NCI-H2227 (cell line): Measurements from ENCODE around the gene IDI1.
"Not testable (repeated sequence)": the region's sequence is repeated elsewhere in the genome, so short reads cannot be mapped to it uniquely, and the experiment has no call there.

Experiments used
- DNase-seq: peaks from one replicate; lab custom pipeline; 2025; ENCODE audit not compliant: unreplicated experiment; lab: John Stamatoyannopoulos, UW

Gene IDI1

GRCh38 chr10:1036341-1036791 lies 12.6 kb downstream of the IDI1 start:
- no peak for DNase-seq

DNA sequence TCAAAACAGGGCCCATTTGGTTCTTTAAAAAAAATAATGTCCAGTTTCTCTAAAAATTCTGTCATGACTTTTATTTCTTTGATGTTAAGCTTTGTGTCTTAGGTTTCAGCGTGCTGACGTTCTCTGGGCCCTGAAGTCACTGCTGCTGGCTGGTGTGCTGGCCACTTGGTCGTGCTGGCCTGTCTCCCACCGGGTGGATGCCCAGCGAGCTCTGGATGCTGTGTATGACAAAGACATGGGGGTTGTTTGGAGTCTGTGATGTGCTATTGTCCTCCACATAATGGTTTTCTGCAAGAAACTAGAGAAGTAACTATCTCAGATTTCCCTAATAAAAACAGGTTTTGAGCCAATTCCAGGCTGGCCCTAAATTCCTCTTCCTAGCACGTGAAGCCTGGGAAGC lies 13.7 kb downstream of the IDI1 start:
- no peak for DNase-seq

DNA sequence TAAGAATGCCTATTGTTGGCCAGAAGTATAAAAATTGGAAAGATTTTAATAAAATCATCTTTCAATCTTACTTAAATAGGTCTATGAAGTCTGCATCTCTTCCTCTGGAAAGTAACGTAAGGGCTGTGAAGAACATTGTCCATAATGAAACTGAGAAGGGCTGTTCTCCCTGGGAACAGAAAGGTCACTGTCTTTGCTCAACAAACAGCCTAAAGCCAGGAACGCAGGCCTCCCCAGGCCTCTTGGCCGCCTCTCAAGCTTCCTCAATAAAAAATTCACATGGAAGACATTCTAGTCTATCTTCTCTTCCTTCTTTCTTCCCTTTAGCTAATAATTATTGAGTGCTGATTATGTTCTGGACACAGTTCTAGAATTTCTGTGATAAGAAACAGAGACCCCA lies 14.2 kb downstream of the IDI1 start:
- DNase-seq: no peak

DNA sequence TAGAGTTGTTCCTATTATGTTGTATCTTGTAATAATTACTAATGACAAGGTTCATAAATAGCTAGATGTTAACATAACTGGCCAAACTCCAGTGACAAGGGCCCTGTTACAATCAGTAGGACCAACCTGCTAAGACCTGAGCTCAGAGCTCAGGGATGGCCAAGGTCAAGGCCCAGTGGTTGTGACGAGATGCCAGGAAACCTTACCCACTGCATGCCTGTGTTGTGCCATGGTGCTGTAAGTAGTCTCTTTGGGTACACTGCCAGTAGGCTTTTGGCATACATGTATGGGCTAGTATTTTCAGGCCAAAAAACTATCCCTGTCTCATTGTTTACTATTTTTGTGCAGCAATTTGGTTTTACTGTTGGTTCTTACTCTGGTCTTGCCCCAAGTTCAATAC lies 15.3 kb downstream of the IDI1 start:
- DNase-seq: no peak

DNA sequence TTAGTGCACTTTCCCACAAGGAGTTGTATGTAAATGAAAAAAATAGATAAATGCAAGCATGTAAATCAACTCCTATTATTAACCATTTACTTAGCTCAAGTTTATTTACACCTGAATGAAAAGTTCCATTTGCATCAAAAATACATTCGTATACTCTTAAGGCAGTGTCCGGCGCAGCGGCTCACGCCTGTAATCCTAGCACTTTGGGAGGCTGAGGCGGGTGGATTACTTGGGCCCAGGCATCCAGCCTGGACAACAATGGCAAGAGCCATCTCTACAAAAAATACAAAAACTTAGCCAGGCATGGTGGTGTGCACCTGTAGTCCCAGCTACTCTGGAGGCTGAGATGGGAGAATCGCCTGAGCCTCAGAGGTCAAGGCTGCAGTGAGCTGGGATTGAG lies 19.1 kb downstream of the IDI1 start:
- no peak for DNase-seq

- DNase-seq: no peak
Observed at GRCh38 chr10:1026578-1026977, 22.3 kb downstream of the IDI1 start.

GRCh38 chr10:1025683-1026082 lies 23.2 kb downstream of the IDI1 start, which contains the start of gene IDI2:
TSS of gene IDI2 (minus strand) at chr10:1025859. CDS start at chr10:1024723, 1,136 bp downstream.
- no peak for DNase-seq

GRCh38 chr10:1024103-1024502 lies 24.8 kb downstream of the IDI1 start:
- no peak for DNase-seq

GRCh38 chr10:1022413-1022812 lies 26.5 kb downstream of the IDI1 start:
- DNase-seq: no peak

DNA sequence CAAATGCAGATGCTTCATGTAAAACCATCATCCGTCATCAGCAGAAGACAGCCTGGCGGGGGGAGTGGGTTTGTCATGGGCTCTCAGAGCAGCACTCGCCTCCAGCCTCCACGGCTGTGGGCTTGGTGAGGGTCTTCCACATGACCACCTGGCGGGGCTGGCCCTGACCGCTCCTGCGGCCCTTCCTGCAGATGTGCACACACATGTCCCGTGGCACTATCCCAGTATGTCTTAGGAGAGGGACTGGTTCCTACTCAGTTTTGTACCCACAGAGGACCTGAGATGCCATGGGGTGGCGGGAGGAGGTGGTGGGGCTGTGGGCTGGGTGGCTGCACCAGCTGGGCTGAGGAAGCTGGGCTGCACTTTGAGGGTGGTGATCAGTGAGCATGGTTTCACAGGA lies 28.0 kb downstream of the IDI1 start:
- no peak for DNase-seq

- DNase-seq: no peak
Observed at GRCh38 chr10:1020460-1020859, 28.5 kb downstream of the IDI1 start.

GRCh38 chr10:1019362-1019761 lies 29.6 kb downstream of the IDI1 start:
- DNase-seq: no peak

- DNase-seq: no peak
Observed at GRCh38 chr10:1015688-1016087, 33.2 kb downstream of the IDI1 start.

DNA sequence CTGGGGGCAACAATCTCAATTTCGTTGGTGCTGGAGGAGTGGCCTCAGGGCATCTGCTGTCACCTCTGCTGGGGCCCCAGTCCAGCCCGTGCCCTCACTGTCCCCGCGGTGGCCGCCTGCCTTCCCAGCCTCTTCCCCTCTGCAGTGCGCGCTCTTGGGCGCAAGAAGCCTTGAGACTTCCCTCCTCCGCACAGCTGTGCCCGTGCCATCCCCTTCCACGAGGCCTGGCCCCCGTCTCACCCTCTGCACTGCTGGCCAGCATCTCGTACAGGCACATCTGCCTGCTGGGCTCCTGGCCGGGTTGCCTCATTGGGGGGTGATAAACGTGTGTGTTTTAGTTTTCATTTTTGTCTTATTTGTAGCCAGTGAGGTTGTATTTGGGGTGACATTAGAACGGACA lies 37.2 kb downstream of the IDI1 start:
- no peak for DNase-seq

DNA sequence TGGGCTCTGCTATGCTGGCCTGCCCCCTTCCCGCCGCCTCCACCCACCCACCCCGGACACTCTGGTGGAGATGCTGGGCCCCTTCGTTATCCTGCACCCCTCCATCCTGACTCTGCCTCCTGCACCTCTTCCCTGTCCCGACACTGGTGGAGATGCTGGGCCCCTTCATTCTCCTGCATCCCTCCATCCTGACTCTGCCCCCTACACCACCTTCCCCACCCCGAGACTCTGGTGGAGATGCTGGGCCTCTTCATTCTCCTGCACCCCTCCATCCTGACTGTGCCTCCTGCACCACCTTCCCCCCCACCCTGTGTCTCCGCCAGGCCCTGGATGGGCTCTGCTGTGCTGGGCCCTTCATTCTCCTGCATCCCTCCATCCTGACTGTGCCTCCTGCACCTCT lies 38.2 kb downstream of the IDI1 start:
- DNase-seq: no peak

GRCh38 chr10:1009947-1010346 lies 39.0 kb downstream of the IDI1 start:
- DNase-seq: not testable (repeated sequence)

- no peak for DNase-seq
Observed at GRCh38 chr10:1009071-1009494, 39.8 kb downstream of the IDI1 start.

DNA sequence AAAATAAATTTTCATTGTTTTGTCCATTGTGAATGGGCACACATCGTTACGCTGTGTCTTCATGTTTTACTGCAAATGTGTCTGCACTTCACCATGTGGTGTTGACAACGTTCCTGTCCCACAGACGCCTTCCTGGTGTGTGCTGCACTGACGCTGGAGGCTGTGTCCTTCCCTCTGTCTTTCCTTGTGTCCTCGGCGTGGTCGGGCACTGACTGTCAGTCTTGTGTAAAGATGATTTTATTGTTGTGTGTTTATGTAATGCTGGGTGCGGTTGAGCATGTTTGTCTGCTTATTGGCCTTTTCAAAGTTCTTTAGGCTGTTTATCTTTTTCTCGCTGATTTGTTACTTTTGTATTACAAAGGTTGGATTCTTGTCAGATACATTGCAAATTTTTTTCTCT lies 41.3 kb downstream of the IDI1 start:
- DNase-seq: no peak

GRCh38 chr10:1006573-1006972 lies 42.3 kb downstream of the IDI1 start:
- no peak for DNase-seq

DNA sequence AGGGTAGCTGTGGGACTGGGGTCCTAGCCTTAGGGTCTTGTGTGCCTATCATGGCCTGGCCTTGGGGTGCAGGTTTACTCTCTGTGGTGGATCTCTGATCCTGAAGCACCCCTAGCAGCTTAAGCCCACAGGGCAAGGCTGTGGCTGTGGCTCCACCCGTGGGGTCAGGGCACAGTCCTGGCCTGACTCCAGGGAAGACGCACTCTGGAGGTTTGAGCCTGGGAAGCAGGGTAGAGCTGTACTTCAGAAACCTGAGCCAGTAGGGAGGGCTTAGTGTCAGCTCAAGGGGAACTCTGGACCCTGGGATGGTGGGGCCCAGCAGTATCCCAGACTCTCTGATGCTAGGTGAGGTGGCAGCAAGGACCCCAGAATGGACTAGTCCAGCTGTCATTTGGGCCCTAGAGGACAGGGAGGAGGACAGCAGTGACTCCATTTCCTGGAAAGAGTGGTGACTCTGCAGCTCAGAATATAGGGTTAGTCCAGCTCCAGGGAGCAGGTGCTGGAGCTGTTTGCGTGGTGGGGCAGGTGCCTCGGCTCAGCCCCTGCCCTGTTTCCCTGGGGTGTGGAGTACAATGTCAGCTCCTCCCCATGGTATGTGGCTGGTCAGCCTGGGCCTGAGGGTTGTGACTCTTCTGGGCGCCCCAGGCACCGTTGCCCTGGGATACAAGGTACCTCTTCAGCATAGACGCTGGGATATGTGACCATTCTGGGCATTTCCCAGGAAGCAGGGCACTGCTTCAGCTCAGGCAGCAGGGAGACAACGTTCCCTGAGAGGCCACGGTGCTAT lies 44.8 kb downstream of the IDI1 start:
- no peak for DNase-seq

DNA sequence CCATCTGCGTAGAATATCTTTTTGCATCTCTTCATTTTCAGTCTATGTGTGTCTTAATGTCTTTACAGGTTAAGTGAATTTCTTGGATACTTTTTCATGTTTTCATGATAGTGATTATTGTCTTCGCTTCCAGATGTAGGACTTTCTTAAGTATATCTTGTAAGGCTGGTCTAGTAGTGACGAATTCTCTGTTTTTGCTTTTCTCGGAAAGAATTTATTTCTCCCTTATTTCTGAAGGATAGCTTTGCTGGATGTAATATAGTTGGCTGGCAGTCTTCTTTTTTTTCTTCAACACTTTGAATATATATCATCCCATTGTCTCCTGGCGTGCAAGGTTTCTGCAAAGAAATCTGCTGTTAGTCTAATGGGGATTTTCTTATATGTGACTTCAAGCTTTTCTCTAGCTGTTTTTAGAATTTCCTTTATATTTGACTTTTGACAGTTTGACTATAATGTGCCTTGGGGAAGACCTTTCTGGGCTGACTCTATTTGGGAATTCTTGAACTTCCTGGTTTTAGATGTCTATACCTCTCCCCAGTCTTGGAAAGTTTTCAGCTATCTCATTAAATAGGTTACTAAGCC lies 46.4 kb downstream of the IDI1 start:
- DNase-seq: no peak

DNA sequence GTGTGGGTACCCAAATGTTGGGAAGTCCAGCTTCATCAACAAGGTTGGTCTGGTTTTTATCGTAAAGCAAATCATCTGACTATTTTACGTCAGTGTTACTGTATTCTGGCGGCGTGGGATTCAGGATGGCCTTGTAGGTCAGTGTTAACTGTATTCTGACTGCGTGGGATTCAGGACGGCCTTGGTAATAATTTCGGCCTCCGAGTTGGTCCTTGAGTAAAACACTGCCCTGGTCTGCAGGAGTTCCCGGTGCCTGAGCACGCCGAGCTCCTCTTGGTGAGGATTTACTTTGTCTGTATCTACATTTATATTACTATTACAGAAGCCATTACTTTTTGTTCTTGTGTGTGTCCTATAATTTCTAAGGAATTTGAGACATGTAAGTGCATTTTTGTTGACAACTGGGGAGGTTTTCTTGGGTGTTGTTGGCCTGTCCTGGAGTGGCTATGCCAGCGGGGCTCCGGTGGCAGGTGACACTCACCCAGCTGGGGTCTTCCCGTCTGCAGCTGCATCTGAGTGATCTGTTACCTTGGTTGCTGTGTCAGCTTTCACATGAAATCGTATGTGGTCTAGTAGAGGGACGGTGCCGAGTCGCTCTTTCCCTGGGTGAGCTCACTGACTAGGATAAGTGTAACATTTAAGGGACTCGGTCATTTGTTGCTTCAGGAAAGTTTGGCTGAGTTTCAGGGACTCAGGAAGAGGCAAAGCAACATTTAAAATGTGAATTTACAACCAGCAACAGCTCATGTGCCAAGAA lies 51.5 kb downstream of the IDI1 start:
- no peak for DNase-seq
